GM19324 (cell line): Measurements from ENCODE around the gene AKAP6.
"Not testable (repeated sequence)": the region's sequence is repeated elsewhere in the genome, so short reads cannot be mapped to it uniquely, and the experiment has no call there.

Experiments used
- ATAC-seq: cut with Tn5 transposase; IDR thresholded peaks from one replicate; pipeline ENCODE4 v1.9.1; 2021; ENCODE audit warnings: mild to moderate bottlenecking, moderate library complexity; ENCODE audit not compliant: unreplicated experiment, low FRiP score

The AKAP6 gene

DNA sequence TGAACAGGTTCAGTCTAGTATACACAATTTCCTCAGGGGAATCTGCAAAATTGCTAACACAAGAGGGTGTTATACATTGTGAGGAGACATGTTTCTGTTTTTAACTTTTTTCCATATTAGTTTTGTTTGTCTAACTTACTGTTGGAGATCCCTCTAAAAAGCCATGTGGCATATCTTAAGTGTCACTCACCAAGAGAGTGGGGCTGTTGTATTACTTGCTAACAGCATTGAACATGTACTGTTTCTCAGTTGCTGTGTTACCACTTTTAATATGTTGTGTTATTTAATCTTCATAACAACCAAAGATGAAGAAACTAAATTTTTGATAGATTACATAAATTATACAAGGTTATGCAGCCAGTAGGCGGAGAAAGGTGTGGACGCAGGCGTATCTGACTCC, 455.3 kb downstream of the AKAP6 start:
- no peak for ATAC-seq

GRCh38 chr14:32785585-32785984, 456.5 kb downstream of the AKAP6 start:
- no peak for ATAC-seq

- no peak for ATAC-seq
Observed at GRCh38 chr14:32786886-32787285, 457.8 kb downstream of the AKAP6 start.

DNA sequence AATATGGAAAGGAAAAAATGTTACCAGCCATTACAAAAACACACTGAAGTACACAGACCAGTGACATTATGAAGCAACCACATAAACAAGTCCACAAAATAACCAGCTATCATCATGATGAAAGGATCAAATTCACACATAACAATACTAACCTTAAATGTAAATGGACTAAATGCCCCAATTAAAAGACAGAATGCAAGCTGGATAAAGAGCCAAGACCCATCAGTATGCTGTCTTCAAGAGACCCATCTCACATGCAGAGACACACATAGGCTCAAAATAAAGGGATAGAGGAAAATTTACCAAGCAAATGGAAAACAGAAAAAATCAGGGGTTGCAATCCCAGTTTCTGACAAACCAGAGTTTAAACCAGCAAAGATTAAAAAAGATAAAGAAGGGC, 463.9 kb downstream of the AKAP6 start:
- not testable (repeated sequence) for ATAC-seq

- no peak for ATAC-seq
Observed at GRCh38 chr14:32800320-32800719, 471.2 kb downstream of the AKAP6 start.

DNA sequence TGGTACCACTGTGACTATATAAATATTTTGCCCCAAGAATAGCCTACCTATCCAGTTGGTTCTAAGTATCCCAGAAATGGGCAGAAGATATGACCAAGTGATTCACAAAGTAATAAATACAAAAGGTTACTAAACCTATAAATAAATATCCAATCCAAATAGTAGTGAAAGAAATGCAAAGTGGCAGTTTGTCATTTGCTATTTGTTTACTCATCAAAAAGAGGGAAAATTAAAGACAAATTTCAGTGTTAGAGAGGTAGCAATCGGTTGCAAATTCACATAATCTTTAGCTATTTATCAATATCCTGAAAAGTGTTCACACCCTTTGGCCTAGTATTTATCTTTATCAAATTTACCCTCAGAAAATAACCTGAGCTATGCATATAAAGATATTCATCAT, 473.2 kb downstream of the AKAP6 start:
- ATAC-seq: no peak

GRCh38 chr14:32805979-32806378, 476.9 kb downstream of the AKAP6 start:
- no peak for ATAC-seq

DNA sequence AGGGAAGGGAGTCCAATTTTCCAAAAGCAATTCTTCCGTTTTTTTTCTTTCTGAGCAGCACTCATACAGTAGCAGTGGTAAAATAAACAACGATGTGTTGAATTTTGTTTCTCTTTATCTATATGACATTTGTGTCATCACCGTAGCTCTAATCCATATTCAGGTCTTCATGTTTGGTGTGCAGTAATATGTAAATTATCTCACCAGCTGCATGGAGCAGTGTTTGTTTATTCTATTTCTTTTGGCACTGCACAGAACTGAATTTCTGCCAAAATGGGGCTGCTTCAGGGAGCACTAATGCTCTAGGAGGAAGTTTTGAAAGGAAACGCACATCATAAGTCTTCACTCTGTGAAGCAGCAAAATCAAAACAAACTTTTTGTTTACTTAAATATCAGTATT, 479.5 kb downstream of the AKAP6 start:
- no peak for ATAC-seq

GRCh38 chr14:32809255-32809654, 480.2 kb downstream of the AKAP6 start:
- no peak for ATAC-seq

DNA sequence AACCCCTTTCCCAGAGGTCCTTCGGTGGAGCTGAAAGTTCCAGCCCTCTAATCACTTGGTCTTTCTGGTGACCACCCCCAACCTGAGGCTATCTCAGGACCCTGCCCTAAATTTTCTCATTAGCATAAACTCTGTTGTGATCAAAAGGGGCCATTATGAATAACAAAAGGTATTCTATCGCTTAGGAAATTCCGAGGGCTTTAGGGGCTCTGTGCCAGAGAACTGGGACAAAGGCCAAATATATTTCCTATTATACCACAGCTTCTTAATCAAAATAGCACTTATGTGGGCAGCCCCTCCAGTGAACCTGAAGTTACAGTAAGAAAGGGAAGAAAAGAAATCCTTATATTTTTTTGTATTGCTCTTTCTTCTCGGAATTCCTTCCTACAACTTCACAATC, 484.3 kb downstream of the AKAP6 start:
- ATAC-seq: no peak

DNA sequence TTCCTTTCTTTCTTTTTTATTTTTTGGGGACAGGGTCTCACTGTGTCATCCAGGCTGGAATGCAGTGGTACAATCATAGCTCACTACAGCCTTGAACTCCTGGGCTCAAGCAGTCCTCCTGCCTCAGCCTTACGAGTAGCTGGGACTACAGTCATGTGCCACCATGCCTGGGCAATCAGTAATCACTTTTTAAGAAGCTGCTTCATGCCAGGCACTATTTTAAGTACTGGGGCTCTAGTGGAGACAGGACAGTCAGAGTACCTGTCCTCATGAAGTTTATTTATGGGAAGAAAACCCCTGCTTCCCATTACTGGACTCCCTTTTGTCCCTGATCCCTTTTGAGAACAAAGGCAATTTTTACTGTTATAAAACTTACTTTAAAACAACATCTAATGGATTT, 485.6 kb downstream of the AKAP6 start:
- no peak for ATAC-seq

DNA sequence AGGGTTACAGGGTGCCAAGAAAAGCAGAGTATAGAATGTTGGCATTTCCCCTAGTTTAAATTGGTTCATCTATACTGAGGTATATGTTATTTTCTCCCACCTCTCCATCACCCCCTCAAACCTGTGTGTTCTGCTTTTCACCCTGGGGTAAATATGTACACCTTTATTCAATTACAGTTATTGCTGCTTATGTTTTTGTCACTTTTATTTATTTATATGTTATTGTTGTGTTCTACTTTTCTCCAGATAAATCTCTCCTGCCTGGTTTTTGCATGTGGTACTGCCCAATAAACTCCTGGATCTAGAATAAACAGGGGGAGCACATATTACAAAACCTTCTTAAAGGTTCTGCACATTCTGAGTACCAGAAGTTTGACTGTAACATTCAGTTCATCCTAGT, 487.5 kb downstream of the AKAP6 start:
- no peak for ATAC-seq

DNA sequence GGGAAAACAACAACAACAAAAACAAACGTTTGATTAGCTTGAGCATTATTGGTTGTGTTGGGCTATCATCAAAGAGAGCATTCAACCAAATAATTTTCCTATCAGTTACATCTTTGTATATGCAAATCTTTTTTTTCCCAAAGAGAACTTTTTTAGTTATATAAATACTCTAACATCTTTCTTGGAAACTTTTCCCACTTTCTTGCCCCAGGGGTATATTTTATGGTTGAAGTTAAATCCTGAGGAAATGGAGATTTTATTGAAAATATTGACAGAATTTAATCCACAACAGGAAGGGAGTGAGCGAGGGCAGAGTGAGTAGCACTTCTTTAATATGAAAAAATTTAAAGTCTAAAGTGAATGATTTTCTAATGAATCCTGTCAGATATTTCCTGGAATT, 488.7 kb downstream of the AKAP6 start:
- no peak for ATAC-seq

- ATAC-seq: no peak
Observed at GRCh38 chr14:32818581-32818980, 489.5 kb downstream of the AKAP6 start.

GRCh38 chr14:32820181-32820580, 491.1 kb downstream of the AKAP6 start:
- ATAC-seq: no peak

DNA sequence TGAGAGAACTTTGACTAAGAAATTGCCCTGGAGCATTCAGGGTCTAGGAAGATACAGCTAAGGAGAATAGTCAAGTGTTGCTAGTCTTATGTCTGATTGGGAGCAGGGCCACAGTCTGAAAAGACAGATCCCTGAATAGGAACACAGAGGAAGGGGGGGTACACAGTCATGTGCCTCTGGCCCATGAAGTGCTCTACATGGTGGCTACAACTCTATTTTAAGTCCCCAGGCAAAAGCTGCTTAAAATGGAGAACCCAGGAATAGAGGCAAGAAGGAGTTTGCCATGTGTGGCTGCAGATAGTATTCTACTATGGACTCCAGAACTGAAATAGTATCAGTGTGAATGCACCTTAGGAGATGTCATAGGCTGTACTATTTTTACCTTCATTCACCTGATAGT, 491.6 kb downstream of the AKAP6 start:
- no peak for ATAC-seq

DNA sequence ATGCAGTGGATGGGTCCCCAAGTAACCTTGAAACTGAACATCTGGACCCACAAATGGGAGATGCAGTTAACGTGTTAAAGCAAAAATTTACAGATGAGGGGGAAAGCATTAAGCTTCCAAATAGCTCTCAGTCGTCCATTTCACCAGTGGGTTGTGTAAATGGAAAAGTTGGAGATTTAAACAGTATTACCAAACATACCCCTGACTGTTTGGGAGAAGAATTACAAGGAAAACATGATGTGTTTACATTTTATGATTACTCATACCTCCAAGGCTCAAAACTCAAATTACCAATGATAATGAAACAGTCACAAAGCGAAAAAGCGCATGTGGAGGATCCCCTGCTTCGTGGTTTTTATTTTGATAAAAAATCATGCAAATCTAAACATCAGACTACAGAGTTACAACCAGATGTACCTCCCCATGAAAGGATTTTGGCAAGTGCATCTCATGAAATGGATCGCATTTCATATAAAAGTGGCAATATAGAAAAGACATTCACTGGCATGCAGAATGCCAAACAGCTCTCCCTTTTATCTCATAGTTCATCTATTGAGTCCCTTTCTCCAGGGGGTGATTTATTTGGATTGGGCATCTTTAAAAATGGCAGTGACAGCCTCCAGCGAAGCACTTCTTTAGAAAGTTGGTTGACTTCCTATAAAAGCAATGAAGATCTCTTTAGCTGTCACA, 493.0 kb downstream of the AKAP6 start:
- no peak for ATAC-seq

GRCh38 chr14:32823706-32824105, 494.6 kb downstream of the AKAP6 start:
- no peak for ATAC-seq

DNA sequence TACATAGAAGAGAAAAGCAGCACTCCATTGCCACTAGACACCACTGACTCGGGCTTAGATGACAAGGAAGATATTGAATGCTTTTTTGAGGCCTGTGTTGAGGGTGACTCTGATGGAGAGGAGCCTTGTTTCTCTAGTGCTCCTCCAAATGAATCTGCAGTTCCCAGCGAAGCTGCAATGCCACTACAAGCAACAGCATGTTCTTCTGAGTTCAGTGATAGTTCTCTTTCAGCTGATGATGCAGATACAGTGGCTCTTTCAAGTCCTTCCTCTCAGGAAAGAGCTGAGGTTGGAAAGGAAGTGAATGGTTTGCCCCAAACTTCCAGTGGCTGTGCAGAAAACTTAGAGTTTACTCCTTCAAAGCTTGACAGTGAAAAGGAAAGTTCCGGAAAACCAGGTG, 495.1 kb downstream of the AKAP6 start:
- ATAC-seq: no peak

- no peak for ATAC-seq
Observed at GRCh38 chr14:32825058-32825457, 496.0 kb downstream of the AKAP6 start.

- ATAC-seq: no peak
Observed at GRCh38 chr14:32826404-32827082, 497.4 kb downstream of the AKAP6 start.

DNA sequence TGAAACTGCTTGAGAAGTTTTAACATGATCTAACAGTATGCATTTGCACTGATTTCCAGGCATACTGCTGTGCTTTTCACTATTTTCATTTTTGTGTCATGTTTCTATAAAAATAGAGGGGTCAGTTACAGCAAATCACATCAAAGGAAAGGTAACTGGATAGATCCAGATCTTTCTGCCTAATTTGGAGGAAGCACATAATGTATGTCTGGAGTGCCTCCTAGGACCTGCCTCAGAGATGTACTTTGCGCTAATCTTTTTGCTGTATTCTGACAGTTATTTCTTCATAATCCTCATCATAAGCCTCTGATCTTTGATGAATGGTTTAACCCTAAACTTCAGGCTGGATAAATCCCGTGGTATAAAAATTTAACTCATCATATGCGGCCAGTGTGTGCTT, 498.4 kb downstream of the AKAP6 start:
- no peak for ATAC-seq
